Suprapubic skin (tissue), 4 donors: ENCODE results near the gene CDC42EP2. TPM values are rescaled to one million over a fixed set of nuclear protein-coding genes. Genes with fewer than 3 reads are reported as not detected.
A peak's percentile ranks its signal among the peaks of the same experiment; 100 is the strongest.

ENCODE experiments used
- DNase-seq, 2 donors: peaks; one replicate each; pipeline ENCODE4 v3.0.0-alpha.2; 2019; ENCODE audit warnings: low spot score in 2 of 2
- H3K27ac ChIP-seq: fragments of 200-600 bp; sonication (generic); one replicate; pipeline ENCODE4 v1.5.1; 2019
- H3K27me3 ChIP-seq: fragments of 200-600 bp; sonication (generic); one replicate; pipeline ENCODE4 v1.5.1; 2019
- H3K36me3 ChIP-seq: fragments of 200-600 bp; sonication (generic); one replicate; pipeline ENCODE4 v1.5.1; 2019
- H3K4me1 ChIP-seq: fragments of 200-600 bp; sonication (generic); one replicate; pipeline ENCODE4 v1.5.1; 2019
- H3K4me3 ChIP-seq: fragments of 200-600 bp; sonication (generic); one replicate; pipeline ENCODE4 v1.5.1; 2019; ENCODE audit warnings: mild to moderate bottlenecking
- H3K9me3 ChIP-seq: fragments of 200-600 bp; sonication (generic); one replicate; pipeline ENCODE4 v1.5.1; 2019
- CTCF ChIP-seq, 2 donors: fragments of 200-600 bp in 1 of 2; fragments of 450-650 bp in 1 of 2; sonication (generic) in 1 of 2; IDR thresholded peaks; one replicate each; pipeline ENCODE4 v1.5.1; 2016 to 2019; ENCODE audit warnings: antibody characterized with exemption in 2 of 2, mild to moderate bottlenecking in 1 of 2, moderate library complexity in 1 of 2
- EP300 ChIP-seq: sonication (generic); formaldehyde crosslinking; IDR thresholded peaks from one replicate; pipeline ENCODE4 v1.6.1; 2017; ENCODE audit warnings: antibody characterized with exemption
- POLR2A ChIP-seq, 2 donors: fragments of 450-650 bp; IDR thresholded peaks; one replicate each; pipeline ENCODE4 v1.6.1; 2017; ENCODE audit warnings: antibody characterized with exemption in 2 of 2, mild to moderate bottlenecking in 2 of 2, moderate library complexity in 2 of 2
- POLR2AphosphoS5 ChIP-seq, 3 donors: sonication (generic); formaldehyde crosslinking; IDR thresholded peaks; one replicate each; pipeline ENCODE4 v1.6.1; 2017; ENCODE audit warnings: antibody characterized with exemption in 3 of 3
- WGBS: methylation state at CpG from one replicate; pipeline ENCODE4 v1.1.5; 2018; 5-methylcytosine and 5-hydroxymethylcytosine counted together
- total RNA-seq, 4 donors: library from RNA; depleted of rRNA; stranded (reverse); fragments of >200 nt; gene quantifications; one replicate each; pipeline ENCODE4 v1.1.0, GENCODE V29; 2016

CDC42EP2 gene
- total RNA-seq, 4 donors from 2014 or later = 1.9 to 8.3 (median 5.7) TPM

- H3K36me3 ChIP-seq = peaks cover 14% of the 10 kb centered on the region
- no peaks in the 10 kb centered on the region for H3K9me3 ChIP-seq
- TF ChIP-seq POLR2A (IDR thresholded peaks at IDR 0.05) = no peak
- TF ChIP-seq CTCF (IDR thresholded peaks at IDR 0.05) = no peak
- no peak for TF ChIP-seq EP300
- TF ChIP-seq POLR2AphosphoS5 (IDR thresholded peaks at IDR 0.05) = no peak
- DNase-seq = no peak
- WGBS = 82% methylated on average over 12 of the region's 12 CpGs
- H3K4me1 ChIP-seq = peaks cover 17% of the 10 kb centered on the region
- no peaks in the 10 kb centered on the region for H3K27me3 ChIP-seq
- H3K4me3 ChIP-seq = no peak overlapping the region
- H3K27ac ChIP-seq = no peak overlapping the region
Measured at GRCh38 chr11:65323813-65324212, 9.1 kb downstream of the CDC42EP2 start.

DNA sequence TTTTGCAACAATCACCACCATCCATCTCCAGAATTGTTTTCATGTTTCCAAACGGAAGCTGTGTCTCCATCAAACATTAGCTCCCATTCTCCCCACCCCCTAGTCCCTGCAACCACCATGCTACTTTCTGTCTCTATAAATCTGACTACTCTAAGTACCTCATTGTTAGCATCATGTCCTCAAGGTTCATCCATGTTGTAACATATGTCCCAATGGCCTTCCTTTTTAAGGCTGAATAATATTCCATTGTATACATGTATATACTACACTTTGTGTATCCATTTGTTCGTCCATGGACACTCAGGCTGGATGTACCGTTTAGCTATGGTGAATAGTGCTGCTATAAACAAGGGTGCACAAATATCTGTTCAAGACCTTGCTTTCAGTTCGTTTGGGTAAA, 10.8 kb downstream of the CDC42EP2 start:
- no peak overlapping the region for H3K4me3 ChIP-seq
- H3K27ac ChIP-seq = no peak overlapping the region
- peaks cover 21% of the 10 kb centered on the region for H3K4me1 ChIP-seq
- H3K9me3 ChIP-seq = no peaks in the 10 kb centered on the region
- TF ChIP-seq POLR2AphosphoS5 (IDR thresholded peaks at IDR 0.05) (no peak), CTCF (IDR thresholded peaks at IDR 0.05) (no peak), POLR2A (IDR thresholded peaks at IDR 0.05) (no peak), EP300 (no peak)
- H3K36me3 ChIP-seq = peaks cover 14% of the 10 kb centered on the region
- no peak for DNase-seq
- no peaks in the 10 kb centered on the region for H3K27me3 ChIP-seq
- WGBS = 91% methylated on average over 4 of the region's 4 CpGs

DNA sequence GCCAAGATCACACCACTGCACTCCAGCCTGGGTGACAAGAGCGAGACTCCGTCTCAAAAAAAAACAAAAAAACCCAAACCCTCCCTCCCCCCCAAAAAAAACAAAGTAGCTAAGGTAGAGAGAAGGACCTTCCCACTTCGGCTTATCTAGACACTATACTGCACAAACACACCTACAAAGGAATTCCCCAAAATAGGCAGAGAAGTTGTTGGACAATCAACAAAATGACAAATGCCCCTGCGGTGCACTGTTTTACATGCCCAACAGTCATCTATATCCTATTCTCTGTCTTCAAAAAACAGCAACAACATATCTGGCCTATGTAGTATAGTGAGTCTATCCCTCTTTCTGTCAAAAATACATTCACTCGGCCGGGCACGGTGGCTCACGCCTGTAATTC, 12.4 kb downstream of the CDC42EP2 start:
- Histone ChIP-seq H3K27me3 (no peaks in the 10 kb centered on the region), H3K27ac (no peak overlapping the region), H3K9me3 (no peaks in the 10 kb centered on the region), H3K36me3 (no peaks in the 10 kb centered on the region), H3K4me3 (no peak overlapping the region), H3K4me1 (peaks cover 10% of the 10 kb centered on the region)
- 89% methylated on average over 8 of the region's 8 CpGs for WGBS
- TF ChIP-seq EP300 (no peak), CTCF (IDR thresholded peaks at IDR 0.05) (no peak), POLR2AphosphoS5 (IDR thresholded peaks at IDR 0.05) (no peak), POLR2A (IDR thresholded peaks at IDR 0.05) (no peak)
- no peak for DNase-seq

GRCh38 chr11:65329478-65329877, 14.8 kb downstream of the CDC42EP2 start:
- peaks cover 14% of the 10 kb centered on the region for H3K4me1 ChIP-seq
- no peak for DNase-seq
- H3K27ac ChIP-seq = no peak overlapping the region
- no peak for TF ChIP-seq POLR2A (IDR thresholded peaks at IDR 0.05)
- no peak for TF ChIP-seq EP300
- no peak for TF ChIP-seq POLR2AphosphoS5 (IDR thresholded peaks at IDR 0.05)
- TF ChIP-seq CTCF (IDR thresholded peaks at IDR 0.05) = no peak
- H3K9me3 ChIP-seq = no peaks in the 10 kb centered on the region
- no peaks in the 10 kb centered on the region for H3K36me3 ChIP-seq
- no peaks in the 10 kb centered on the region for H3K27me3 ChIP-seq
- WGBS = 25% methylated on average over 2 of the region's 2 CpGs
- H3K4me3 ChIP-seq = peak overlapping the region; percentile 7

GRCh38 chr11:65329944-65330403, 15.3 kb downstream of the CDC42EP2 start:
- TF ChIP-seq CTCF (IDR thresholded peaks at IDR 0.05) = peak; percentile 63 to 71
- peak in 1 of 3 donors; percentile 45 for TF ChIP-seq POLR2AphosphoS5 (IDR thresholded peaks at IDR 0.05)
- no peak for TF ChIP-seq POLR2A (IDR thresholded peaks at IDR 0.05)
- 5% methylated on average over 13 of the region's 13 CpGs for WGBS
- DNase-seq = peak; percentile 93 to 96
- H3K4me1 ChIP-seq = peaks cover 19% of the 10 kb centered on the region
- H3K27ac ChIP-seq = no peak overlapping the region
- H3K9me3 ChIP-seq = no peaks in the 10 kb centered on the region
- no peaks in the 10 kb centered on the region for H3K27me3 ChIP-seq
- no peaks in the 10 kb centered on the region for H3K36me3 ChIP-seq
- H3K4me3 ChIP-seq = peak overlapping the region; percentile 7
